MV-4-11 (cell line): Measurements from ENCODE around the gene SEC14L5.
A peak's percentile ranks its signal among the peaks of the same experiment; 100 is the strongest.
"Not testable (repeated sequence)": the region's sequence is repeated elsewhere in the genome, so short reads cannot be mapped to it uniquely, and the experiment has no call there.

ENCODE experiments used
- DNase-seq: peaks from one replicate; lab custom pipeline; 2025; lab: John Stamatoyannopoulos, UW

SEC14L5 gene

DNA sequence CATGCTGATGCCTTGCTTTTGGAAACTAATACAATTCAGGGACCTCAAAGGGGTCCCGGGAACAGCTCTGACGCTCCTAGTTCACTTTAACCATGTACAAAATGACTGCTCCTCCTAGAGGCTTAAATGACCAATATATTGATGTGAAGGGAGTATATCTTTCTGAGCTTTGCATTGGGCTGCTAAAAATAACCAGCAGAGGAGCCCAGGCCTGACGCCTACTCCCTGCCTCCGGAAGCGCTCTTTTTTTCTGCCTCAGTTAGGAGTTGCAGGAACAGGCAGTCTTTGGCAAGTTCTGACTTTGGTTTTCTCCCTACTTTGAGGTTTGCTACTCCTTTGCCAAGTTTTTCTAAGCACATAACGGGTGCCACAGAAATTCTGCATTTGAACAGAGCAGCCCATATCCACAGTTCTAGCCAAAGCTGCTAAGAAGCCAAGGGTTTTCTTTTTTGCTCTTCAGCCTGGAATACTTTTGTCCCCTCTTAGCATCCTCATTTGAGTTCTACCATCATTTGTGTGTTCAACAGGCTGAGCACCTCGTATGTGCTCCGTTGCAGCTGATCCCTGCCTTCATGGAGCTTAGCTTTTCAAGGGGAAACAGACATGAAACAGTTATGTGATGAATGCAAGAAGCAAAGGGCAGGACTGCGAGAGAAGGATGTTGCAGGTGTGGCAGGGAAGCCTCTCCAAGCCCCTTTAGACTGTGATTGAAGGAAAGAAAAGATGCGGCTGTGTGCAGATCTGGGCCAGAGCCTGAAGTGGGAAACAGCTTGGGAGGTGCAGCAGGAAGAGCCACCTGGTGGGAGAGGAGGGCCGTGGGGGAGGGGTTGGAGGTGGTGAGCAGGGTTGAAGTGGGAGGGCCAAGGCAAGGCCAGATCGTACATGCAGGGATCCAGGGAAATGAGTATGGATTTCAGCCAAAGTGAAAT is 78.4 kb downstream of the SEC14L5 start:
- no peak for DNase-seq

DNA sequence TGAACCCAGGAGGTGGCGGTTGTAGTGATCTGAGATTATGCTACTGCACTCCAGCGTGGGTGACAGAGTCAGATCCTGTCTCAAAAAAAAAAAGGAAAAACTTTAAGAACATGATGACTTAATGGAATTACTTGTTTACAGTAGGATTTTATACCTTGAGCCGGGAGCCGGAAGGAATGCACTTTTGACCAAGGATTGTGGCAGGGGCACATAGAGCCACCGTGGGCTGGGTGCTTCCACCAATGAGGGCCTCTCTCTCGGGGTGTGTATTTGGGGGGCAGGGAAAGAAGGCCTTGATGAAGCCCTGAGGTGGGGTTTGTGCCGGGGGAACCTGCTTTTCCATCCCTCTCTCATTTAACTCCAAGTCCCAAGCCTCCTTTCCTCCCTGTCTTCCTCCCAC is 82.3 kb downstream of the SEC14L5 start:
- no peak for DNase-seq

DNA sequence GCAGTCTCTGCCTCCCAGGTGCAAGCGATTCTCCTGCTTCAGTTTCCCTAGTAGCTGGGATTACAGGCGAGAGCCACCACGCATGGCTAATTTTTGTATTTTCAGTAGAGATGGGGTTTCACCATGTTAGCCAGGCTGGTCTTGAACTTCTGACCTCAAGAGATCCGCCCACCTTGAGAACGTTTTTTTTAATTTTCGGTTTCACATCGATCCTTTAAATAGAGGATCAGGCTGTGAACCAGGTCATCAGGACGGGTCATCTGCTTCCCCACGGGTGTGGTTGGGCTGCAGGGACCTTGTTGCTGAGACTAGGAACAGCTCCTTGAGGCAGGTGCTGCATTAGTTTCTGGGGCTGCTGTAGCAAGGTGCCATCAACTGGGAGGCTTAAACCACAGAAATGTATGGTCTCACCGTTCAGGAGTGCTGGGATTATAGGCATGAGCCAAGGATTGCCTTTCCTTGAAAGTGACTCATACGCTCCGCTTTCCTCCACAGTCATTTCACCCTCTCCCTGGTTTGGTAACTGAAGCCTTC is 83.5 kb downstream of the SEC14L5 start:
- no peak for DNase-seq

DNA sequence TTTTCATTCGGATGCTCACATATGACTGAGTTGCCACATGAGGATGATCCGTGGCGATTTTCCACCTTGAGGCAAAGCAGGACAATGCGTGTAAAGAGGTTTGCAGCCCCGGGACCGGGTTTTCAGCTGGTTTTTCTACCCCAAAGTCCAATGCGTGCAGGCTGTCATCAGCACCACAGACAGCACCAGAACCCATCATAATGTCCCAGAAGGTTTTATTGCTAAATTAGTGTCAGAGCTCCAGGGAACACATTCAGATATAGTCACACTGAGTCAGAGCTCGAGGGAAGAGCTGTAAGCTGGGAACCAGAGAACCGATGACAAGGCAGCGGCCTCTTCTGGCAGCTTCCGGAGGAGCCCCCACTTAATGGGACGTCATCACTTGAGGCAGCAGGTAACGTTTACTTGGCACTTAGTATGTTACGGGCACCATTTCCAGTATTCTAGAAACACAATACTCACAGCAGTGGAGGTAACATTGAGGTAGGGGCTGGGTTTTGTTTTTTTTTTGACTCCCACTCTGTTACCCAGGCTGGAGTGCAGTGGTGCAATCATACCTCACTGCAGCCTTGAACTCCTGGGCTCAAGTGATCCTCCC is 84.5 kb downstream of the SEC14L5 start:
- DNase-seq = no peak

DNA sequence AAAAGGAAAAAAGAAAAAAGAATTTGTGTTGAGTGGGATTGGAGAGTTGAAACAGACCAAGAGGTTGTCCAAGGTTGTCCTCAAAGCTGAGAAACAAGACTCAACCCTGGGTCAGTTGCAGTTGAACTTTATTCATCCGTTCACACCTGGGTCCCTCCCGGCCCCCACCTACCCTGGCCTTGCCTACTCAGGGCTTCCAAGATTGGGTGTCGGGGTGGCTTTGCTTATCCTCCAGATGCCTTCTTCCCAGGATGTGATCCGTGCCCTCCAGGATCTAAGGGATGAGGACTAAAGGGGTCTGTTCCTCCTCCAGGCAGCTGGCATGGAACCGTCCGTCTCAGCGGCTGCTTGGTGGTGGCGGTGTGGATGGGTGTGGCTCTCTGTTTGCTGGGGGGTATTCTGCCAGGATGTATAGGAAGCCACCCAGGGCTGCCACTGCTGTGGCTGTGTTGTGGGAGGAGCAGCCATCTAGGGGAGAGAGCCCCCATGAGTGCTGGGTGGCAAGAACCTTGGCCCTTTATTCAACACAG is 85.9 kb downstream of the SEC14L5 start:
- no peak for DNase-seq

DNA sequence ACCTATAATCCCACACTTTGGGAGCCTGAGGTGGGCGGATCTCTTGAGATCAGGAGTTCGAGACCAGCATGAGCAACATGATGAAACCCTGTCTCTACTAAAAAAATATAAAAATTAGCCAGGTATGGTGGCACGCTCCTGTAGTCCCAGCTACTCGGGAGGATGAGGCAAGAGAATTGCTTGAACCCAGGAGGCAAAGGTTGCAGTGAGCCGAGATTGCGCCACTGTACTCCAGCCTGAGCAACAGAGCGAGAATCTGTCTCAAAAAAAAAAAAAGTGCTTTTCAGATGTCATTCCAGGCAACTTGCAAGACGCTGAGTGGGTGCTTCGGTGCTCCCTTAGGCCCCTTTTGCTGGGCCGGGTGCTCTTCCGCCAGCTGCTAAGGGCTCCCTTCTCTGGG is 86.5 kb downstream of the SEC14L5 start:
- DNase-seq = not testable (repeated sequence)

DNA sequence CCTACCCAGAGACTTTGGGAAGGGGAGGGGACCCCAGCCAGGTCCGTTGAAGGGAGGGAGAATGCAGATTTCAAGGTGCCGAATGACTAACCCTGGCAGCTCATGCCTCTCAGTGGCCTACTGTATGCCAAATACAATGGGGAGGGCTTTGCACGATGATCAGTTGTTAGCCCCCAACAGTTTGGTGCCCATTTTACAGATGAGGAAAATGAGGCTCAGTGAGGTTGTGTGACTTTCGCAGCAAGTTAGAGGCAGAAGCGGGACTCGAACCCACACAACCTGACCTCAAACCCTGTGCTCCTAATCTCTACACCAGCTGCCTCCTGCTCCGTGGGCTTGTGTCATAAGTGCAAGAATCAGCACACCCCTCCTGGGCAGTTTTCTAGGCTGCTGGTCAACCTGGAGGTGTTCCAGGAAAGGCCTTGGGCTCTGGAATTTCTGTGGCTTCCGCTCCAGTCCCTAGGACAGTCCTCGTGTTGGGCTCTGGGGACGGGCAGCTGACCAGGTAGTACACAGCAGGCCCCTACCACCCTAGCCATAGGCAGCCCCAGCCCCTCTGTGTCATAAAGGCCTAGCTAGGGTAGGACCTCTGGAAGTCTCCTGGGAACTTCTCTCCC is 87.5 kb downstream of the SEC14L5 start:
- no peak for DNase-seq

DNA sequence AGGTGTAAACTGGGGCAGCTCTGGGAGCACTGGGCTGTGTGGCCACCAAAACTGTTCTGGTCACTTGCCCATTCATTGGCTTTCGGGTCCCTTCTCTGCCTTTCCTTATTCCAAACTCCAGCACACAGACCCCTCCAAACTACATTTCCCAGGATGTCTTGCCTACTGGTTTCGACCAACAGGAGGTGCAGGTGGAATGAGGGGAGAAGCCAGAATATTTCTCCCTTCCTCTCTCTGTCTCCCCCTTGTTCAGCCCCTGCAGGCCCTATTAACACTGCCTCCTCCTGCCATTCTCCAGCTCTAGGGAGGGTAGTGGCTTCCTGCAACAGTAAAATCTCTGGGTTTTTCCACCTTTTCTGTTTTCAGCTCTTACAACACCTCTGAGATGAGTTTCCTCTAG is 88.8 kb downstream of the SEC14L5 start:
- no peak for DNase-seq

DNA sequence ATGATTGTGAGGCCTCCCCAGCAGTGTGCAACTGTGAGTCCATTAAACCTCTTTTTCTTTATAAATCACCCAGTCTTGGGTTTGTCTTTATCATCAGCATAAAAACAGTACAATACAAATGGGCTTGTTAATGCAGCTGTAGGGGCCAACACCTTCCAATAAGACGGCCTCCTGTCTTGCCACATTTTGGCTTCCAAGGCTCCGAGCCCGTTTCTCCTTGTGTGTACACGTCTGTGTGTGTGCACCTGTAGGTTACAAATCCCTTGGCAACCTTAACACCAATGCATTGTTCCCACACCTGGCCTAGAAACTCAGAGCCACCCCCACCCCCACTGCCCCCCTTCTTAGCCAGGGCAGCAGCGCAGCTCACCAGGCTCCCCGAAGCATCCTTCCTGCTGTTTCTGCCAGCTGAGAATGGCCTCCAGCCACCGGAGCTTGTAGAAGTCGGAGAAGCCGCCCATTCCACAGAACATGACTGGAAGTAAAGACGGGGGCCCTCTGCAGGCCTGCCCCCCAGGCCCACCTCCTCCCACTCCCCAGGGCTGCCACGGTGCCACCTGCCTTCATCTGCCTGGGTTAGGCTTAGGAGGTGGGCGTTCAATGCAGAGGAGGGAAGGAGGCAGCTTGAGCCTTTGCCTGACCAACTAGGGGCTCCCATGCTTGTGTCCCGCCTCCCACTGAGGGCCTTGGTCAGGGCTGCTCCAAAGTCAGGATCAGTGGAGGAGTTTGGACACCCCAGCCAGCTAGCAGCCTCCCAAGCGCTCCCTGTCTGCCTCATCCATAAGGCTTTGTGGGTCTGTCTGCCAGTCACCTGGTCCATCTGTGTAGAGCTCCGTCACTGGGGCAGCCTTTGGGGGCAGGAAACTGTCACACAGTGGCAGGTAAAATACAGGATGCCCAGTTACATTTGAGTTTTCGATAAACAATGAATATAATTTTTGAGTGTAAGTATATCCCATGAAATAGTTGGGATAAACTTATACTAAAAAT is 97.0 kb downstream of the SEC14L5 start:
- no peak for DNase-seq

DNA sequence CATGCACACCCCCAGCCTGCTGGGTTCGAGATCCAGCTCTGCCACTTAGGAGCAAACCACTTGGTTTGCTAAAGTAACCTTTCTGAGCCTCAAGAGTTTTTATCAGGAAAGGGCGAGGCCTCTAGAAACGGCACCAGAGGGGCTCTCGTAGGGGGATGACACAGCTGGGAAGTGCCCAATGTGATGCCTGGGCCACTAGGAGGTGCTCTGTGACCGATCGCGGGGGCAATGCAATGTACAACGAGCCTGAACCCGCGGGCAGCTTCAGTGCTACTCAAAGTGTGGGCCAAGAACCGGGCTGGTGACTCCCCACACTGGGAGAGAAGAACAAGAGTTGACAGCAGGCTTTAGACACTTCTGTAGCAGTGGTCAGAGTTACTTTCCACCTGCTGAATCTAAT is 98.2 kb downstream of the SEC14L5 start:
- DNase-seq = peak; percentile 34

DNA sequence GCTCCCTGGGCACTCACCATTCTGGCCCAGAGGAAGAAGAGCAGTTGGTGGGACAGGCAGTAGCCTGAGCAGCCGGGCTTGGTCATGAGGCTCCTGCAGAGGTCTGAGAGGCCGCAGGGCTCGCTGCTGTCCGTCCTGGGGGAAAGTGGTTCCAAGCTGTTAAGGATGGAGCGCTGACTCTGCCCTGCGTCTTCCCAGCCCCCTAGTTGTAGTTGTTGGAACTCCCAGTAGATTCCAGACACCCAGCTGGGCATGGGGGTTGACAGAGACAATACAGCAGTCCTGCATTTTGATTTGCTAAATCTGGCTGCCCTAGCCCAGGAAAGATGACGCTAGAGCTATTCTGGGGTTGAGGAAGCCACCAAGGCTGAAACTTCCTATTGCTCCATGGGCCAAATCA is 100.3 kb downstream of the SEC14L5 start:
- no peak for DNase-seq

DNA sequence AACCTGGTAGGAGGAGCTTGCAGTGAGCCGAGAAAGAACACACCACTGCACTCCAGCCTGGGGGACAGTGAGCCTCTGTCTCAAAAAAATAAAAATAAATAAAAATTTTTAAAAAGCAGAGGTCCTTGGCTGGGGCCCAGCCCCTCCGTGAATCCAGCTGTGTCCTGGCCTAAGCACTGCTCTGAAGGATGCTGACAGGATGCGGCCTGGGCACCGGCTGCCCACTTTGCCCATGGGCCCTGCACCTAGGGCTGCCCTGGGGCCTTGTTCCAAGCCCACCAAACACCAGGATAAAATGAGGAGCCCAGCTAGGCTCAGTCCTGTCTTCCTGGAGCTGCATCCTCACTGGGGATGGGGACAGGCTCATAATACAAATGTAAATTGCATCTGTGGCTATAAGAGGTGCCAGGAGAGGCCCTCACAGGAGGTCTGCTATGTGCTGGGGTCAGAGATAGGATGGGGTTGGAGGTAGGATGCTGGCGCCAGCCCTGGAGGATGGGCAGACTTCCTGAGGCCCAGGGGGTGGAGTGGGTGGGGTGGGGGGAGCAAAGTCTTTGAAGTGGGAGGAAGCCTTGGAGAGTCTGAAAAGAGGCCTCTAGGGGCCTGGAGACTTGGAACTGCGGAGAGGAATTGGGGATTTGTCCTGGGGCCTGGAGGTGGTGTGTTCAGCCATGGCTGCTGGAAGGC is 101.4 kb downstream of the SEC14L5 start:
- DNase-seq = no peak

DNA sequence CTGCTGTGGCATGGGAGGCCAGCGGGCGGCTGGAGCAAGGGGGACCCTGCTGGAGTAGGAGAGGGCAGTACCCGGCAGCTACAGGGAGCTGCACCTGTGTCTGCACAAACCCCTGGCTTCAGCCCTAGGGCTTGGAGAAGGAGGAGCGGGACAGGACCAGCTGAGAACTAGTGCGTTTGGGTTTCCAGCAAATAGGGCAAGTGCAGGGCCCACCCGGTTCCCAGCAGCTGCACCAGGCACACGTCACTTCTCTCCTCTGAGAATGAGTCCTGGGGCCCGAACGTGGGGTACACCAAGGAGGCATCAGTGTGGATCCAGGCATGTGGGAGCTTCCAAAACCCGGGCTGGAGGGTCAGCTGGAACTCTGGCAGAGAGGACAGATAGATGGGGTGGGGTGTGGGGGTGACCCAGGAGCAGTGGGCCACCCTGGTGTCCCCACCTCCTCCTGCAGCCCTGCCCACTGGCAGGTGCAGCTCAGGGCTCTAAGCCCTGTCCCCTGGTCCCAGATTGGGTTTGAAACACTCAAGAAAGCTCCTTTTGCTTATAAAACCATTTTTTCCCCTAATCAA is 102.0 kb downstream of the SEC14L5 start:
- DNase-seq = no peak

DNA sequence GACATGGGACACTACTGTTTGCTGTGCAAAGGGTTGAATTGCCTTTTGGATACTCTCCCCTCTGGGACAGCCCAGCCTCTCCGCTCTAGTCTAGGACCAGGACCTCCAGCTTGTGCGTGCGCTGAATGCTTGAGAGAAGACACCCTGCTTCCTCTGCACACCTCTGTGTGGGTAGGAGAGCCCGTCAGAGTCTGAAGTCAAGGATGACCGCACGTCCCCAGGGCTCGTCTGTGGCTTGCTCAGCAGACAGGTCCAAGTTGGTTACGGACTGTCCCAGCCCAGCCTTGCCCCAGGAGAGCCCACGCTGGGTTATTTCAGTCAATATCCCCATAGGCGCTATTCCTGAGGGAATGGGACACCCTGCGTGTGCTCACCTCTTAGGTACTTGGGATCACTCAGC is 103.9 kb downstream of the SEC14L5 start:
- DNase-seq = no peak

DNA sequence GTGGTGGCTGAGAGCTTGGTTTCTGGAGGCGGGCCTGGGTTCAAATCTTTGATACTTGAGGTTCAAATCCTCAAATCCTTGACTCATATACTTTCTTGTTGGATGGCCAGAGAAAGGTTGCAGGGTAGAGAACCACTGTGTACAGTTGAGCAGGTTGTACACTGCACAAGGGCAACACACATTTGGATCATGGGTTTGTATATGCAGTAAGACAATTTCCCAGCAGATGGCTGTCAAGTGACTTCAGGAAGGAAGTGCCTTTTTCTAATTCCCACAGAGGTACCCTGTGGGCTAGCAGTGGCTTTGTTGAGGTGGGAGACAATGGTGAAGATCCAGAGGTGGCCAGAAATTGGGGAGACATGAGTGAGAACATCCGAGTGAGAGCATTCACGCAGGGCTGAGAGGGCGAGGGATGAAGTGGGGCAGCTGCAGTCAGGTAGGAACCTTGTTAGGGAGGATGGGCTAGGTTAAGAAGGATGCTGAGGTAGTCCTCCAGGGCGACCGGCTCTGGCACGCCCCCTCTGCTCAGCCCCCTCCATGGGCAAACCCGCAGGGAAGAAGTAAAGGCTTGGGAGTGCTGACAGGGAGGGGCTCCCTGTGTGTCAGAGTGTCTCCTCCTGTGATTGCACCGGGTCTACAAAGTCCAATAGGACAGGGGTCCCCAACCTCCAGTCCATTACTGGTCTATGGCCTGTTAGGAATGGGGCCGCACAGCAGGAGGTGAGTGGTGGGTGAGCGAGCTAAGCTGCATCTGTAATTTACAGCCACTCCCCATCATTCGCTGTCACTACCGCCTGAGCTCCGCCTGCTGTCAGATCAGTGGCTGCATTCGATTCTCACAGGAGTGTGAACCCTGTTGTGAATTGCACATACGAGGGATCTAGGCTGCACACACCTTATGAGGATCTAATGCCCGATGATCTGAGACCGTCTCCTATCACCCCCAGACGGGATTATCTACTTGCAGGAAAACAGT is 104.9 kb downstream of the SEC14L5 start:
- DNase-seq = no peak

DNA sequence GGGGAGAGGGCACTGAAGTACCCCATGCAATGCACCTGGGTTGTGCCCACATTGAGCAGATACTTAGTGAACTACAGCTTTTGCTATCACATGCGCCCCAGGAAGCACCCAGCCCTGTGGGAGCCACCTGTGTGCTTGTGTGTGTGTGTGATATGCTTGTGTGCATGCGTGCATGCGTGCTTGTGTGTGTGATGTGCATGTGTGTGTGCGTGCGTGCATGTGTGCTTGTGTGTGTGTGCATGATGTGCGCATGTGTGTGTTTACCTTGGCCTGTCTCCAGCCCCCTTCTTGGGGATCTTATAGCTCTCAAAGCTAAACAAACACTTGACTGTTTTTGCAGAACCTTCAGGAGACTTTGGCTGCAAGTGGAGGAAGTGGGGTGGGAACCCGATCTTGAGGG is 106.8 kb downstream of the SEC14L5 start:
- no peak for DNase-seq

DNA sequence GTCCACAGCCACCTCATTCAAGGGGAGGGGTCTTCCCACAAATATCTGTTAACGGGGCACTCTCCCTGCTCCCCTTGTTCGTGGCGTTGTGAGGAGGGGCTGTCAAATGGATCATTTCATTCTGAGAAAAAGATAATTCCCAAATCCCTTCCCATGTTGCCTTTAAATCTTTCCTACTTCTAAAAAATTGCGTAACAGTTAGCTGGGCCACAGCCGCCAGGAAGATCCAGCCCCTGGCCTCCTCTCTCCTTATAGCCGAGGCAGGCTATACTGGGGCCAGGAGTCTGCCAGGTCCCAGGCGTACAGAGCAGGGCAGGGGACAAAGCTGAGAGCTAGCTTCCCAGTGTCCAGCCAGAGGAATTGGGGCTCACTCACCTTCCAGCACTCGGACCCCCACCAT is 107.2 kb downstream of the SEC14L5 start:
- no peak for DNase-seq

DNA sequence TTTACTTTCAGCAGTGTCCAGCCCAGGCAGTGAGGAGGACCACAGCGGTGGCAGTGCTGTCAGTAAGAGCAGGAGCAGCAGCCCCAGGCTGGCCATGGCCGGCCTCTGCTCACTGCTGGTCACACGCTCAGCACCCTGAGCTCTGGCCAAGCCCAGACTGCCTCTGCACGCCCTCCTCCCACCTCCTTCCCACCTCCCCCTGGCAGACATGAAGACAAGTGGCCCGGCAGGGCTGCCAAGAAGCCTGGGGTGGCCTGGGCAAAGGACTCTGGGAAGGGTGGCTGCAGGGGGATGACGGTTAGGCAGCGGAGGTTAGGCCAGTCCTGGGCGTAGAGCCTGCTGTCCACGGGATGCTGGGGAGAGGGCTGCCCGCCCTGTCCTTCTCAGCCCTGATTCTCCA is 107.7 kb downstream of the SEC14L5 start, which contains the start of gene C16orf89:
Gene C16orf89, minus strand, starts transcription at position 144 of the 400 bp plus-strand sequence. Its CDS starts 48 bp downstream, at position 96.
- DNase-seq = no peak

DNA sequence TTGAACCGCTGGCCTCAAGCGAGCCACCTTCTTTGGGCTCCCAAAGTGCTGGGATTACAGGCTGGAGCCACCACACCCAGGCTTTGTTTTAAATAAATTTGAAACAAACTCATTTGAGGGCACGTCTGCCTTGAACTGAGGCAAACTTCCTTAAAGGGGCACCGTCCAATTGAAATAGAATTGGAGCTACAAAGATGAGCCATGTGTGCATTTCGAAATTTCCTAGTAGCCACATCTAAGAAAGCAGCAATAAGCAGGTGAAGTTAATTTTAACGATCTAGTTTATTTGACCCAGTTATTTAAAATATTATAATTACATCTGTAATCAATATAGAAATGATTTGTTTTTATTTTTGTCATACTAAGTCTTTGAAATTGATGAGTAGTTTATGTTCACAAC is 108.4 kb downstream of the SEC14L5 start:
- no peak for DNase-seq
